ENCODE data around the gene ZSWIM6. TPM values are rescaled to one million over a fixed set of nuclear protein-coding genes. Genes with fewer than 3 reads are reported as not detected.

ZSWIM6 gene
- total RNA-seq, 1 donor from 2014 or later = 40.1 TPM

DNA sequence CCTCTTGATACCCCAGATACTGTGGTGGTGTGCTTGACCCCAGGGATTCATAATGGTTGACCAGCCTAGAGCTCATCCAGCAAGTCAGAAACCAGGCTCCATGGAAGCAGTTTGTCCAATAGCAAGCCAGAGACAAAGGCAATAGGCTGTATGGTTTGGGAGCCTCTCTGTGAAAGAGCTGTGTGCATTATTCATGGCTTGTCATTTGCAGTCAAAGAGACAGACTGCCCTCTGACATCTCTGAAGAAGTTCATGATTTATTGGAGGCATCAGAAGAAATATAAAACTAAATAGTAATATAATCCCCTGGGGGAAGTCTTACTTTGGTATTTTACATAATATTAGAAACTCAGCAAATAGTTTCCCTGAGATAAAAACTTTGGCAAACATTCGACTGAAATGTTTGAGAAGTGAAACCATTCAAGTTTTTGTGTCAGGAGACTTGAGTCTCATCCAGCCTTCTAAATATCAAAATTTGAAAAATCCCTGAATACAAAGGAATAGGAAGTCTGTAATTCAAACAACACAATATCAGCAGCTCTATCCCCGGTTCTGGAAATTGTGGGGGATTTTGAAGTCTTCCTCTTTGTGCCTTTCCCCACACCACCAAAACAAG is 250.3 kb downstream of the ZSWIM6 start:
- TF ChIP-seq, protein P1, sequence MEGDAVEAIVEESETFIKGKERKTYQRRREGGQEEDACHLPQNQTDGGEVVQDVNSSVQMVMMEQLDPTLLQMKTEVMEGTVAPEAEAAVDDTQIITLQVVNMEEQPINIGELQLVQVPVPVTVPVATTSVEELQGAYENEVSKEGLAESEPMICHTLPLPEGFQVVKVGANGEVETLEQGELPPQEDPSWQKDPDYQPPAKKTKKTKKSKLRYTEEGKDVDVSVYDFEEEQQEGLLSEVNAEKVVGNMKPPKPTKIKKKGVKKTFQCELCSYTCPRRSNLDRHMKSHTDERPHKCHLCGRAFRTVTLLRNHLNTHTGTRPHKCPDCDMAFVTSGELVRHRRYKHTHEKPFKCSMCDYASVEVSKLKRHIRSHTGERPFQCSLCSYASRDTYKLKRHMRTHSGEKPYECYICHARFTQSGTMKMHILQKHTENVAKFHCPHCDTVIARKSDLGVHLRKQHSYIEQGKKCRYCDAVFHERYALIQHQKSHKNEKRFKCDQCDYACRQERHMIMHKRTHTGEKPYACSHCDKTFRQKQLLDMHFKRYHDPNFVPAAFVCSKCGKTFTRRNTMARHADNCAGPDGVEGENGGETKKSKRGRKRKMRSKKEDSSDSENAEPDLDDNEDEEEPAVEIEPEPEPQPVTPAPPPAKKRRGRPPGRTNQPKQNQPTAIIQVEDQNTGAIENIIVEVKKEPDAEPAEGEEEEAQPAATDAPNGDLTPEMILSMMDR (IDR thresholded peaks at IDR 0.05; ENCODE audit: insufficient read depth, low read depth, low read length) = no peak
- TF ChIP-seq EZH2 (IDR thresholded peaks at IDR 0.05; ENCODE audit: insufficient read depth, low read length) = no peak
- no peaks in the 10 kb centered on the region for H4K20me1 ChIP-seq (ENCODE audit: insufficient read depth, low read length)
- H2AFZ ChIP-seq (ENCODE audit: low read depth, low read length) = no peak overlapping the region
- no peaks in the 10 kb centered on the region for H3K9me3 ChIP-seq (ENCODE audit: insufficient read depth, low read depth, low read length)
- no peak overlapping the region for H3K27ac ChIP-seq (ENCODE audit: low read depth, low read length)
- H3K79me2 ChIP-seq (ENCODE audit: insufficient read depth, low read length) = no peaks in the 10 kb centered on the region
- H3K4me2 ChIP-seq (ENCODE audit: low read length) = no peak overlapping the region
- DNase-seq (ENCODE audit: low read depth) = peak; percentile 42
- Mint-ChIP-seq H3K4me1 (ENCODE audit: low read depth, unreplicated experiment) (peaks cover 5% of the 10 kb centered on the region), H3K9me3 (ENCODE audit: unreplicated experiment) (peaks cover under 1% of the 10 kb centered on the region), H3K4me3 (ENCODE audit: unreplicated experiment) (no peak overlapping the region), H3K27me3 (ENCODE audit: low read depth, unreplicated experiment) (no peaks in the 10 kb centered on the region), H3K36me3 (ENCODE audit: low read depth, unreplicated experiment) (no peaks in the 10 kb centered on the region), H3K27ac (ENCODE audit: unreplicated experiment) (no peak overlapping the region)
- FAIRE-seq = no peak
- H3K36me3 ChIP-seq (ENCODE audit: insufficient read depth, low read length) = no peaks in the 10 kb centered on the region
- no peak overlapping the region for H3K4me3 ChIP-seq (ENCODE audit: insufficient read depth, low read depth, low read length)
- H3K4me1 ChIP-seq (ENCODE audit: insufficient read depth, low read length) = peaks cover 7% of the 10 kb centered on the region
- no peak overlapping the region for H3K9ac ChIP-seq (ENCODE audit: low read length)
- no peaks in the 10 kb centered on the region for H3K27me3 ChIP-seq (ENCODE audit: insufficient read depth, low read length)

DNA sequence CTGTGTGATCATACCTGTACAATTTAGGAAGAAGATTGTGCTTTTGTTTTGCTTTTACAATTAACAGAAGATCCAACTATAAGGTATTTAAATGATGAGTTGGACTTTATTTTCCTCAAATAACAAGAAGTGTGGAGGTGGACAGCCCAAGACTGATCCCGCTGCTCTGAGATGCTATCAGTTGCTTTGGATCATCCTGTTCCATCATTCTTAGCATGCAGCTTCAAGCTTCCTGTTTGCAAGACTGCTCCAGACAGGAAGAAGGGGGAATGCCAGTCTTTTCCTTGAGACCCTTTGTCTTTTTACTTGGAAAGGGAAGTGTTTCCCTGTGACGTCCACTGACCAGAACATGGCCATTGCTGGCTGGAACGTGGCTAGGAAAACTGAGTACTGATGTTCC is 250.8 kb downstream of the ZSWIM6 start:
- peaks cover 7% of the 10 kb centered on the region for H3K4me1 ChIP-seq (ENCODE audit: insufficient read depth, low read length)
- H3K36me3 ChIP-seq (ENCODE audit: insufficient read depth, low read length) = no peaks in the 10 kb centered on the region
- no peak for FAIRE-seq
- no peaks in the 10 kb centered on the region for H3K9me3 ChIP-seq (ENCODE audit: insufficient read depth, low read depth, low read length)
- H3K4me2 ChIP-seq (ENCODE audit: low read length) = no peak overlapping the region
- no peak overlapping the region for H3K9ac ChIP-seq (ENCODE audit: low read length)
- no peaks in the 10 kb centered on the region for H3K27me3 ChIP-seq (ENCODE audit: insufficient read depth, low read length)
- Mint-ChIP-seq H3K4me3 (ENCODE audit: unreplicated experiment) (no peak overlapping the region), H3K4me1 (ENCODE audit: low read depth, unreplicated experiment) (peaks cover 9% of the 10 kb centered on the region), H3K27me3 (ENCODE audit: low read depth, unreplicated experiment) (no peaks in the 10 kb centered on the region), H3K27ac (ENCODE audit: unreplicated experiment) (no peak overlapping the region), H3K9me3 (ENCODE audit: unreplicated experiment) (peaks cover 2% of the 10 kb centered on the region), H3K36me3 (ENCODE audit: low read depth, unreplicated experiment) (no peaks in the 10 kb centered on the region)
- H3K4me3 ChIP-seq (ENCODE audit: insufficient read depth, low read depth, low read length) = no peak overlapping the region
- DNase-seq (ENCODE audit: low read depth) = no peak
- H4K20me1 ChIP-seq (ENCODE audit: insufficient read depth, low read length) = no peaks in the 10 kb centered on the region
- no peak overlapping the region for H2AFZ ChIP-seq (ENCODE audit: low read depth, low read length)
- no peaks in the 10 kb centered on the region for H3K79me2 ChIP-seq (ENCODE audit: insufficient read depth, low read length)
- H3K27ac ChIP-seq (ENCODE audit: low read depth, low read length) = no peak overlapping the region
- TF ChIP-seq, protein P1 (IDR thresholded peaks at IDR 0.05; ENCODE audit: insufficient read depth, low read depth, low read length) = no peak
- no peak for TF ChIP-seq EZH2 (IDR thresholded peaks at IDR 0.05; ENCODE audit: insufficient read depth, low read length)
